Activated CD4-positive, CD25-positive, alpha-beta regulatory T cell (primary cell): ENCODE measurements around the gene SLCO3A1.
A peak's percentile ranks its signal among the peaks of the same experiment; 100 is the strongest.
"Not testable (repeated sequence)": the region's sequence is repeated elsewhere in the genome, so short reads cannot be mapped to it uniquely, and the experiment has no call there.

Source experiments
- DNase-seq, 4 experiments: peaks; one replicate each; lab custom pipeline; 2025; lab: John Stamatoyannopoulos, UW

SLCO3A1 gene

DNA sequence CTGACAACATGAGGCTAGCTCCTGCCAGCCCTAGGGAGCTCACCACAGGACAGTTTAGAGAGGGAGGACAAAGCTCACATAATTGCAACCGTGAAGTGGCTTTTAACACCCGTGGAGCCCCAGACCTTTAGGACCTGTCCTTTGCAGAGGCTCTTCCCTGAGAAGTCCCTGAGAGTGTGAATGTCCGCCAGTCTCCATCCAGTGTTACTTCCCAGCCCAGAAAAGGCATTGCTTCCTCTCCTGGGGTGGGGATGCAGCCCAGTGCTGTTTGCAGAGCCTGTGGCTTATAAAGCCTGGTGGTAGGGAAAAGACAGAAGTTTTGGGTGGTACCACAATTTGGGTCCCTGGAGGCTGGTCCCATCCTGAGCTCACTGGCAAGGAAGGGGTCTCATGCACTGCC is 182.0 kb downstream of the SLCO3A1 start:
- DNase-seq: no peak

DNA sequence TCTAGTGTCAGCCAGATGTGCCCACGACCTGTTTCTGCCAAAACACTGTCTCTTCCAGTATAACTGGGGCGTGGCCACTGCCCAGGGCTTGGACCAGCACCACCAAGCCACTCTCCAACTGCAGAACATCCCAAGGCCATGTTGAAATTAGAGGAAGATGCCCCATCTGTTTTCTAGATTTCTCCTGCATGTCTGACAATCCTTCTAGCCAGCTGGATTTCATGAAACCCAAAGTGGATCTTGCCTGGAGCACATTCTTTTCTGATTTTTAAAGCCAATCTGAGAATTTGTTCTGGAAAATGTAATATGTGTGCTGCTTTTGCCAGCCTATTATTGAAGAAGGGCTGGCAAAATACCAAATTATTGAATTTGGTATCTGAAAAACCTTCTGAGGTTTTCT is 182.5 kb downstream of the SLCO3A1 start:
- DNase-seq: no peak

DNA sequence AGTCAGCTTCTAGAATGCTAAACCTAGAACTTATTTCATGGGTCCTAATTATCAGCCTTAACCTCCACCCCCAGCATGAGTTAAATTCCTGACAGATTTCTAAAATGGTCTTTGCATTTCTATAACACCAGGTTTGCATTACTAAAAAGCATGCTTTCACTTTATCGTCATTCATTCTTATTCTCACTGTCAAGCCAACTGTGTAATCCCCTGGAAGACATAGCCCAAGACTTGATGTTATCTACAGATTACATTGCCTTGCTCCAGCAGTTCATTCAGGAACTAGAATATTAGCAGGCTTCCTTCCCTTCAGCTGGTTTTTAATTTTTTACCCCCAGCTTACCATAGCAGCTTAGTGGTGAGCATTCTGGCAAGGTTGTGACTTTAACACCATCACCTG is 184.0 kb downstream of the SLCO3A1 start:
- no peak for DNase-seq

DNA sequence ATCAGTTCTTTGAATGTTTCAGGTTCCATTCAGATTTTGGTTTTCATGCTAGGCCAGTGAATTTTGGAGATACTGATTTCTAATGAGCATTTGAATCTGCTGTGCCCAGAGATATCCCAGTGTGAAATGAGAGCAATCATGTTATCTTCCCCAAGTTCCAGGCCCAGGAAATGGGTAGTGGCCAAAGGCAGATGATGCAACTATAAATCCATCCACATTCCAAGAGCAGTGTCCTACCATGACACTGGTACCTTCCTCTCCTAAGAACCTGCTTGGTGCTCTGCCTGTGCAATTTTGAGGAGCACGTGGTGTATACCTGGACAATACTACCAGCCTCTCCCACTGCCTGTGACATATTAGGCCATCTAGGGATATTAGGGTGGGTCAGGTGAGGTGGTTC is 186.8 kb downstream of the SLCO3A1 start:
- DNase-seq: no peak

DNA sequence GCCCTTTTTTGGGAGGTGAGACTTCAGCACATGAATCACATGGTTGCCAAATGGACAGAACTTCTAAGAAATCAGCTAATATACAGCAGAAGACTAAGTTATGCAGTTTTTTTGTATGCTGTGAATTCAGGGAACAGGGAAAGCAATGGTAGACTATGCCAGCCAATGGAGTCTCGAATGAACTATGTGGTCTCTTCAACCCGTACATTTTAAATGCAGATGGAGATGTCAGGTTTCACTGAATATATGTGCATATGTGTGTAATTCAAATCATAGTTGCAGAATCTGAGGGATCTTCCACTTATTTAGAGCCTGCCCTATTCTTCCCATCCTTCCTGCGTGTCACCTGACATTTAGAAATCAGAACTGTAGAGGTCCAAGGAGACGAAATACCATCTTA is 187.9 kb downstream of the SLCO3A1 start:
- no peak for DNase-seq

DNA sequence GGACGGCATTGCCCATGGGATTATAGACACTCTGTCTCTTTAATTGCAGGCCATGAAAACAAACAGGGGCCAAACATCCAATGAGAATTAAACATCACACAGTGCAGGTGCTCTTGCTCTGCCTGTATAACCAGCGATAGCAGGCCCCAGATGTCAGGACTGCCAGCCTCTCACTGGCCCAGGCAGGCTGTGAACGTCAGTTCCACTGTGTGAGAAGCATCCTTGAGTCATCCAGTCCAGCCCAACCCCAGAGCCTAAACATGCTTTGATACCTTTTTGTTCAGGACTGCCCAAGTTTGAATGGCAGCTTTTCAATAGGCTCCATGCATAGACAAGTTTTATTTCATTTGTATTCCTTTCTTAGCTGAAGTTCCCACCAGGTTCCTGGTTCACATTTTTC is 189.8 kb downstream of the SLCO3A1 start:
- DNase-seq: no peak

DNA sequence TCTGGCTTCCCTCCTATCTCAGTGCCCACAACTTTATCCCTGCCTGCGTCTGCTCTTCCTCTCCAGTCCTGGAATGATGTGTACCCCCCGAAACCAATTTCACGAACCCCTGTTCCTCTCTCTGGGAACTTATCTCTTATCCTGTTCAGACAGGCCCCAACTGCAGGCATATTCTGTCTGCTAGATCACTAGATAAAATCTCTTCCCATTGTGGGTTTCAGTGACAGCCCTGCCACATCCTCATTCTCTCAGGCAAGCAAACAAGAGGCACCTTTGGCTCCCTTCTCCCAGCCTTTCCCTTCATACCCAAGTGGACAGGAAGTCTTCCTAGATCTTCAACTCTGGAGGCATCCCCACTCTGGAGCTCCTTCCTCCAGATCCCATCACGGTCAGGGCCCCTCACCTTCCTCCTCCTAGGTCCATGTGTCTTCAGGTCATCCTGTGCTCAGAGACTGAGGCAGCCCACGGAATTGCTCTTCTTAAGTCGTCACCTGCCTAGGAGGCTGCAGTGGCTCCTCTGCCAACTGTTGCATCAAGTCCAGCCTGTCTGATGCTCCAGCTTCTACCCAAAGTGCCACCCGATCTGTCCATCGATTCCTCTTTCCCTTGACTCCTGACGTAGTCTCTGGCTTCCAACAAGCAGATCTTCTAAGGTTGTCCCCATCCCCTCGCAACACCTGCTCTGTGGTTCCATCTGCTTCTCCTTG is 190.8 kb downstream of the SLCO3A1 start:
- no peak for DNase-seq

DNA sequence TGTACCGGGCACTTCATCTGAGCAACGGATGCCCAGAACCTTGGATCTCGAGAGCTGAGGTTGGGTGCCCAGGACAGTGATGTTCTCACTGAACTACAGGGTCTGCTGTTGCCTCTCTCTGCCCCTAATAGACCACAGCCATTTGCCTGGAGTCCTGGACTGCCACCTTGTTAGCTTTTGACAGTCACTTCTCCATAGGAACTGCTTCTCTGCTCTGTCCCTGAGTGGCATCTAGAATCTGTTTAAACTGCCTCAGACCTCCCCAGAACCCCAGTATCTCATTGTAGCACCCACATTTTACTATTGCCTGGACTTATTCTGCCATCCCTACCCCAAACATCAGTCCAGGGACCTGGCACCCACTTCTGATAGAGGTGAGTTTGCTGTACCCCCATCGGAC is 194.4 kb downstream of the SLCO3A1 start:
- DNase-seq: no peak

DNA sequence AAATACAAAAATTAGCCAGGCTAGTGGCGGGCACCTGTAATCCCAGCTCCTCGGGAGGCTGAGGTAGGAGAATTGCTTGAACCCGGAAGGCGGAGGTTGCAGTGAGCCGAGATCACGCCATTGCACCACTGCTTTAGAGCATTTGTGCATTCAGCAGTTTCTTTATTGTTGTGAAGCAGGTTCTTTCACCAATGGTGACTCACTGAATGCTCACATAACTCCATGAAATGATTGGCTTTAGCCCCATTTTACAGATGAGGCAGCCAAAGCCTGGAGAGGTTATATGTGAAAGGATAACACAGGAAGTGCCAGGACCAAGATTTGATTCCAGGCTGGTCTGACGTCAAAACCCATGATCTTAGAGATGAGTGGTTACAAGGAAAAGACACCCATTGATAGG is 195.2 kb downstream of the SLCO3A1 start:
- no peak for DNase-seq

DNA sequence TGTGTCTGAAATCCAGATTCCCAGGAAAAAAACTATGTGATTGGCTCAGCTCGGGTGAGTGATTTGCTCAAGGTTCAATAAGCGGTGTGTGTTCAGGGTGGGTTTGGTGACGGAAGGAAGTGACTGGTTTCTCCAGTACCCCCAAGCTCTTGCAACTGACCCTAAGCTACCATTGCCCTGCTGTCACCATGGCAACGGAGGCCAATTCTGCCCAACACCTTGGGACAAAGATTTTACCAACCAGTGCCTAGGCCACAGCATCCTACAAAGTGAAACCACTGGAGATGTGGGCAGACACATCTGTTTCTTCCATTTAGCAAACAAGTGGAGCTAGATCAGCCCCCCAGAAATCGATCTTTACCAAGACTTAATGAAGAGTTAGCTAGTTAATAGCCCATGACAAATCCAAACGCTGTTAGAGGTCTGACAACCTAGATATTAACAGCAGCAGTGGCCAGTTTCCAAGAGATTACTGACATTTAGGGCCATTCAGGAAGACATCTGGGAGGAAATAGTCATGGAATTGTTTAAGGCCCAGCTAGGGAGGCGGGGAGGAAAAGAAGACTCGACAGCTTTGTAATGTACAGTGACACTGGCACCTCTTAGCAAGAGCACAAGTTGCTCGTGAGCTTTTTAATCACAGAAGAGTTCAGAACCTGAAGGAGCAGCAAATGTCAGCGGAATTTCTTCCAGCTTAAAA is 195.9 kb downstream of the SLCO3A1 start:
- no peak for DNase-seq

DNA sequence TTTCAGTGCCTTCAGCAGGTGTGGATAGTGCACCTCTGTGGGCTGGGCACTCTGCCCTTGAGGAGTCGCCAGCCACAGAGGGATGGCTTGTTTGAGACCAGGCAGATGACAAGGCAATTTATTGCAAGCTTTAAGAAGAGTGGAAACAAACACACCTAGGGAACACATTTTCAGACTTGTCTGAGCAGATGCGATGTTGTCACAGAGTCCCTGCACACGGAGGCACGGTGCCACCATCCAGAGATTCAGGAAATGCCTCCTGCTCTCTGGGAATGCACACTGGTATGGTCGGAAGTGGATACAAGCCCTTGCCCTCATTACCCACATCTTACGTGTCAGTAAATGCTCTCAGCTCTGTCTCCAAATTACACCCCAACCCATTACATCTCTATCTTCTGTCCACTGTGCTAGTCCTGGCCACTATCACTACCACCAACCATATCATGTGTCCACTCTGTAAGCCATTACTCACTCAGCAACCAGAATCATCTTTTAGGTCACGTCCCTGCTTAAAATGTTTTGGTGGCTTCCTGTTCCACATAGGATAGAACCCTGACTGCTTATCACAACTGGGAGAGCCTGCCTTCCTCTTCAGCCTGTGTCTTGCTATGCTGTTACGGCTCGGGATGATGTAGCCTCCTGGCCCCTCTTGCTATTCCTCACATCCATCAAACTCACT is 196.9 kb downstream of the SLCO3A1 start:
- no peak for DNase-seq

DNA sequence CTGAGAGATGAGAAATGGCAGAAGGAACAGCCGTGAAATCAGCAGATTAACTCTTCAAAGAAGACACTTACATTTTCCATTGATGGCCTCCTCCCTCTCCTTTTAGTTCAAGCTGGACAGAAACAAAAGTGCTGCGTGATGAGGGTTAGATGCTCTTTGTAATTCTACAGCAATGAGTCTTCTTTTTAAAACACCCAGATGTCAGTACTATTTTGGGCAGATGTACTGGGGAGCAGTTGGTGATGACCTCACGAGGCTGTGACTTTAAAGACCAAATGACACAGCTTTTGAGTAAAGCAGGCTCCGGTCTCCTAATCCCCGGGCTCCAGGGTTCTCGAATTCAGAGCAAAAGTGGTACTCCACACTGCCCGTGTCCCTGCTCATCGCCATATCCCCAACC is 198.2 kb downstream of the SLCO3A1 start:
- no peak for DNase-seq

DNA sequence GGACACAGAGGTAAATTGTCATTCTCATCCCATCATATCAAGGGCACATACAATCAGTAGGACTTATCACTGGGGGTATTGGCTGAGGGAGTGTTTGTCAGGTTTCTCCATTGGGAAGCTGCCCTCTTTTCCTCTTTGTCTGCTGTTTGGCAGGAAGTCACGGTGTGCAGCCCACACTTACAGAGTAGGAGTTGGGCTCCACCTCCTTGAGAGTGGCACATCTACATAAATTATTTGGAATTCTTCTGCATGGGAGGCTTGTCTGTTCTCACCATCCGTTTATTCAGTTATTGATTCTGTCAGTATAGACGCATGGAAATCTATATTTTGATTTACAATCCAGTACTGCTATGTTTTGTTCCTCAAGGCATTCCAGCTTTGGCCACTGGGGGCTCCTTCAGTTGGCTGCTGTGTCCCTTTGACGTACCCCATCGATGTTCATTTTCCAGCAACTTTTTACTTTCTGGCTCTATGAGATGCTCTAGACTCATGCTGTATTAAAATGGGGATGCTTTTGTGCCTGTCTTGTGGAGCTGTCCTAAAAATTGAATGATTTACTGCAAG is 200.3 kb downstream of the SLCO3A1 start:
- DNase-seq: no peak

DNA sequence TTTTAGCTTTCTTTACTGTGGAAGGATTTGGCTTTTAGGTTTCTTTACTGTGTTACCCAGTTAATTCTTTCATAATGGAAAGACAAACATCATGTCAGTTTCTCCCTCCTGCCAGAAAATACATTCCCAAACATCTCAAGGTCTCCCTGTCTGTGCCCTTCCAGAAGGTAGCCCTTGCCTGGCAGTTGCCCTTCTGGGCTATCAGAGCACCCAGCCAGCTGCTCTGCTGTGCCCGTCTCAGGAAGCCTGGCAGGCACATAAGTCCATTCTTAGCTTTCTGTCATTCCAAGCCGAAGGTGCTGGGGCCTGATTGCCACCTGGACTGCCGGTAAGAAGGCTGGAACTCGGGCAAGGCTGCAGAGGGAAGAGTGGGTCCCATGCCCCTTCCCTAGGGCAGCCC is 203.4 kb downstream of the SLCO3A1 start:
- DNase-seq: no peak

DNA sequence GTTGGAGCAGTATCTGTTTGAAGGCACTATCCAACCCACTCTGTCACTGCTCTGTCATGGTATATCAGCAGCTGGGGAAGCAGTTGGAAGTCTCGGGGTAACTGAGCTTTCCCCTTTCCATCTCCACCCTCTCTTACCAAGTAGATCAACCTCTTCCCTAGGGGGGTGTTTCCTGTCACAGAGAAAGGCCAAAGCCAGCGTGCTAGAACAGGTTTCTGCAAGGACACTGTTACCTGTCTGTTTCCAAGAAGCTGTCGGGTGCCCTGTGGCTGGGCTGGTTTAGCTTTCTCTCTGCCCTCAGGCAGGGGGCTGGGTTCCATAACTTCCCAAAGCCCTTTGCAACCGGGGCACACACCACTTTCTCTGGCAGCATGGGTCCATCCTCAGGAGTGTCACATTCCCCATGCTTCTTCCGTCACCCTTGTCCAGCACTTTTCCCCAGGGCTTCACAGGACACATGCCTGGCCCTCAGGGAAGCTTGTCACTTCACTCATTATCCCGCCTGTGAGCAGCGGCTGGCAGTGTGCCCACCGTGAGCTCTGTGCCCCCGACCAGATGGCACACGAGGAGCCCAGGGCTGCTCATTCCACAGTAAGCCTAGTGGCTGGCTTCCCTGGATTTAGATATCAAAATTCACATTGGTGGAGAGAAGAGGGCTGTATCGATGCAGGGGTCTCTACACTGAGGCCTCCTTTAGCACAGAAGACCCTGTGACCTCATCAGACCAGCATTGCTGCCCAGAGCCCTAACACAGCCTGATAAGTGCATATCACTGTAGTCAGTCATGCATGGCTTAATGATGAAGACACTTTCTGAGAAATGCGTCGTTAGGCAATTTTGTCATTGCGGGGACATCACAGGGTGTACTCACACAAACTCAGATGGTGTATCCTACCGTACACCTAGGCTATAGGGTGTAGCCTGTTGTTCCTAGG is 205.8 kb downstream of the SLCO3A1 start:
- no peak for DNase-seq

DNA sequence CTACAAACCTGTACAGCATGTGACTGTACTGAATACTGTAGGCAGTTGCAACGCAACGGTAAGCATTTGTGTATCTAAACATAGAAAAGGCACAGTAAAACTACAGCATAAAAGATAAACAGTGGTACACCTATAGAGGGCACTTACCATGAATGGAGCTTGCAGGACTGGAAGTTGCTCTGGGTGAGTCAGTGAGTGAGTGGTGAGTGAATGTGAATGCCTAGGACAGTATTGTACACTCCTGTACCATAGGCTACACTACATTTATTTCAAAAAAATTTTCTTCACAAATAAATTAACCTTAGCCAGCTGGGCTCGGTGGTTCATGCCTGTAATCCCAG is 206.4 kb downstream of the SLCO3A1 start:
- DNase-seq: not testable (repeated sequence)

DNA sequence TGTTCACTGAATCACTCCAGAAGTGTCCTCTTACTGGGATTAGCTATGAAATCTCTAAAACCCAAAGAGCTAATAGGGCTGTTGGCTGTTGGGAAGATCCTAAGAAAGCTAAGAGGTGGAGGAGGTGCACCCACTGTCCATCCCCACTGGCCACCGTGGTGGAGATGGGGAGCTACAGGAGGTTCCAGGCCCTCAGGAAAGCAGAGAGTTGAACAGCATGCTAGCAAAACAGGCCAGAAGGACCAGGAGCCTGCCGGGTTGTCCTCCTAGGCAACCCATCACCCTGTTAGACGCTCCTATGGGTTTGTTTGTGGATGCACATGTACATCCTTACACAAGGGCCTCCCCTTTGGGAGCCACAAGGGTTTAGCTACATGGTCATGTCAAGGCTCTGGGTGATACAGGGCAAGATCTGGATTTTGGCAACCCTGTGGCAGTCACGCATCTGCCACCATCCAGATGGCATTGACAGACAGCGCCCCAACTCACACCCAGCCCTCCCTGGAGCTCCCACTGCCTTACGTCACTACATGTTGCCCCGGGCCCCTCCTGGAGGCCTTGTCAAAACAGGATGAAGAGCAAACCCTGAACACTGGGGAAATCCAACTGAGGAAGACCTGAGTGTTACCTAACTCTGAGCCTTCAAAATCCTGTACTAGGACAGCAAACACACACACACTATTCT is 208.1 kb downstream of the SLCO3A1 start:
- DNase-seq: no peak

DNA sequence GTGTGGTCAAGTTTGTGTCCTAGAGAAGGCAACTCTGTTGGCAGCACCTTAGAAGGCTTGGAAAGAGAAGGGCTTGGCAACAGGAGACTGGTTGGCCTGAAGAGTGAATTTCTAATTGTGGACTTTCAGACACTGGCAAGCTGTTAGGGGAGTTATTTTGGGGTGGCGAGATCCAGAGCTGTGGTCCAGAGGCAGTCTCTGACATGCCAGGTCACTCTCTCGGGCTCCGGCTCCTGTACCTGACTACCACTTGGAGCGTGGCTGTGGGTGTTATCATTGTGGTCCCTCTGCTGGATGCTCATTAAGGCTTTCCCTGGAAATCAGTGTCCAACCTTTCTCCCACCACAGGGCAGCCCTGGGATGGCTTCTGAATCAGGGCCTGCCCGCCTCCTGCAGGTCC is 209.0 kb downstream of the SLCO3A1 start:
- no peak for DNase-seq

DNA sequence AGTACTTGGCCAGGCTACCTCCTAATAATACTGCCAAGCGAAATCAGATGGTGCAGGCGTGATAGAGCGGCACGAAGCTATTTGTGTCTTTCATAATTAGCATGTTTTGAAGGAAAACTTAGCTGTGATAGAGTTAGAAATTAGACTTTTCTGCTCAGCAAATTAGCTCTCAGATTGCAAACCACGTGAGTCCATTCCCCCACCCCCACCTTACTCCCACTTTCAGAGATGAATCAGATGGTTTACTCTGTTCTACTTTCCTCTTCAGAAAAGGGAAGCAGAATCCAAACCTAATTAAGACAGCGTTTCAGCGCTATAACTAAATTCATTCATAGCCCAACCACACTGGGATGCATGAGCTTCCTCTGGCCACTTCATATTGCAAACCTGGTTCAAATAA is 214.6 kb downstream of the SLCO3A1 start:
- no peak for DNase-seq

DNA sequence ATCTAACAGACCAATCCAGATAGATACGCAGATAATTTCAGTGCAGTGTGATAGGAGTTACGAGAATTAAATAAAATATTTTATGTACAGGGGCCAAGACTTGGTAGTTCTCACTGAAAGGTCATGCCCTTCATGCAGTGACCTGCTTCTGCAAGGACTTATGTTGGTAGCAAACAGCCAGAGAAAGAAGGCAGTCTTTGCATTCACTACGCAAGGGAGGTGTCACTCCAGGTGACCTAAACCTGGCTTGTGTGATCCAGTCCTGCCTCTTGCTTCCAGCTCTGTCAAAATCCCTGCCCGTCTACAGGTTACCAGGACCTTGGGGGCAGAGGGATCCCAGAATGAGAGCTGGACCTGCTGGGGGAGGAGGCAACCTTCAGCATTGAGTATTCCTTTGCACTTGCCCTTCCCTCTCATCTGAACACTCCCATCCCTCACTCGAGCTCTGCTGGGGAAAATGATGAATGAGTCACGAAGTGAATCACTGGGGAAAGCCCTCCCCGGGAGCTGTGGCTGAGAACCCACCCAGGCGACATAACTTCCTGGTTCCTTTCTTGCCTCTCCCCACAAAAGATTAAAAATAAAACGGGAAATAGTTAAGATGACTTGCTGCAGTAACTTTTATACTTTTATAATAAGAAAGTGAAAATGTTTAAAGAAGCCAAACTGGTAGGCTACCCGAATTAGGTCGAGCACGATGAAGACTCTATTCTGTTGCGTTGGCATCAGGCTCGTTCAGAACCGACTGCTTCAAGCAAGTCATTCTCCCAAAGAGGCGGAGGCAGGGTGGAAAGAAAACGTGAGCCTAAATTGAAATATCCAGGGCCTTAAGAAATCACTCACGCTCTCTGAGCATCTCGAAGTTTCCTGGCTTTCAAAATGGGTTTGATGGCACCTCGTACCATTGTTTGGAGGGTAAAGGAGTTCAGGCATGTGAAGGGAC is 216.1 kb downstream of the SLCO3A1 start:
- DNase-seq: peak in 1 of 4 experiments; percentile 10
